ENCODE data around the gene TEAD1. TPM values are rescaled to one million over a fixed set of nuclear protein-coding genes. Genes with fewer than 3 reads are reported as not detected.

Gene TEAD1
- total and polyA plus RNA-seq, 2 donors (not counting 1 experiment from before 2014, with no cell fraction given) = 88.6 to 121 TPM

DNA sequence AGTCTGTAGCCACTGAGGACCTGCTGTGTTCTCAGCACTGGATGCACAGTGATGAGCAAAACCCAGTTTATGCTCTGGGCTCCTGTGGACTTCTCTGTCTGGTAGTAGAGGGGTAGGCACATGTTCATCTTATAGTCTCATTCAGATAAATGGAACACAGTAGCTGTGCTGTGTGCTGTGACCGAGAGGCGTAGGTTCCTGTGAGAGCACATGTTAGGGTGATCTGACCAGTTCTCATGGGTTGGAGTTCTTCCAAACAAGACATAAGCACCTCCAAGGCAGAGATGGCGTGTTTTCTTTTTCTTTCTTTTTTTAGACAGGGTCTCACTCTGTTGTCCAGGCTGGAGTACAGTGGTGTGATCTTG, 180.1 kb downstream of the TEAD1 start:
- Histone ChIP-seq H3K79me2 (ENCODE audit: control insufficient read depth, insufficient read depth, low read length) (peaks cover 91% of the 10 kb centered on the region), H4K20me1 (ENCODE audit: control insufficient read depth, extremely low read depth, insufficient read depth, low read length) (peaks cover 3% of the 10 kb centered on the region)

DNA sequence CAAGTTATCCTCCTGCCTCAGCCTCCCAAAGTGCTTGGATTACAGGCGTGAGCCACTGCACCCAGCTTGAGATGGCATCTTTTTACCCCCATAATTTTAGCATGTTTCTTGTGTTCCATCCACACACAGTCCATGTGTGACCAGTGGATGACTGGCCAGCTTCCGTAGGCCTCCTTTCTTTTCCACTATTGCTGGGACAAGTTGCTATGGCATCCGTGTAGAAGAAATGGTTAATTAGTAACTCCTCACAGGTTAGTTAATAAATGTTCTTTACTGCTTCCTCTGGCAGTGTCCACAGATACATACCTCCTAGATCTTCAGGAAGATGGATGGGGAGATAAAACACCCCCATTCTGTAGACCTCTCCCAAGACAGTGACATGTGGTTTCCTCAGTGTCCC, 180.6 kb downstream of the TEAD1 start:
- no peaks in the 10 kb centered on the region for H3K36me3 ChIP-seq (ENCODE audit: control insufficient read depth, insufficient read depth, low read length)
- H3K9ac ChIP-seq (ENCODE audit: insufficient read depth, low read length) = no peak overlapping the region
- no peaks in the 10 kb centered on the region for H3K27me3 ChIP-seq (ENCODE audit: control insufficient read depth, insufficient read depth, low read length)
- H3K9me3 ChIP-seq (ENCODE audit: control insufficient read depth, insufficient read depth, low read depth, low read length) = no peaks in the 10 kb centered on the region
- TF ChIP-seq, protein P1, sequence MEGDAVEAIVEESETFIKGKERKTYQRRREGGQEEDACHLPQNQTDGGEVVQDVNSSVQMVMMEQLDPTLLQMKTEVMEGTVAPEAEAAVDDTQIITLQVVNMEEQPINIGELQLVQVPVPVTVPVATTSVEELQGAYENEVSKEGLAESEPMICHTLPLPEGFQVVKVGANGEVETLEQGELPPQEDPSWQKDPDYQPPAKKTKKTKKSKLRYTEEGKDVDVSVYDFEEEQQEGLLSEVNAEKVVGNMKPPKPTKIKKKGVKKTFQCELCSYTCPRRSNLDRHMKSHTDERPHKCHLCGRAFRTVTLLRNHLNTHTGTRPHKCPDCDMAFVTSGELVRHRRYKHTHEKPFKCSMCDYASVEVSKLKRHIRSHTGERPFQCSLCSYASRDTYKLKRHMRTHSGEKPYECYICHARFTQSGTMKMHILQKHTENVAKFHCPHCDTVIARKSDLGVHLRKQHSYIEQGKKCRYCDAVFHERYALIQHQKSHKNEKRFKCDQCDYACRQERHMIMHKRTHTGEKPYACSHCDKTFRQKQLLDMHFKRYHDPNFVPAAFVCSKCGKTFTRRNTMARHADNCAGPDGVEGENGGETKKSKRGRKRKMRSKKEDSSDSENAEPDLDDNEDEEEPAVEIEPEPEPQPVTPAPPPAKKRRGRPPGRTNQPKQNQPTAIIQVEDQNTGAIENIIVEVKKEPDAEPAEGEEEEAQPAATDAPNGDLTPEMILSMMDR (conservative IDR thresholded peaks at IDR 0.05 in 1 of 2, IDR thresholded peaks at IDR 0.05 in 1 of 2; ENCODE audit: low read depth in 1 of 2, low read length in 2 of 2) = no peak
- no peak for TF ChIP-seq EZH2 (IDR thresholded peaks at IDR 0.05; ENCODE audit: low read length, missing control alignments)
- no peak overlapping the region for H3K4me2 ChIP-seq (ENCODE audit: extremely low read depth, insufficient read depth, low read length)
- H3K27ac ChIP-seq (ENCODE audit: insufficient read depth, low read length) = no peak overlapping the region
- no peak overlapping the region for H2AFZ ChIP-seq (ENCODE audit: low read length)
- H3K4me3 ChIP-seq (replicated peaks in 1 of 4; ENCODE audit: control extremely low read depth in 1 of 4, insufficient read depth in 1 of 4, low read depth in 3 of 4, low read length in 4 of 4) = no peak overlapping the region
- peaks cover 3% of the 10 kb centered on the region for H4K20me1 ChIP-seq (ENCODE audit: control insufficient read depth, extremely low read depth, insufficient read depth, low read length)
- H3K4me1 ChIP-seq (ENCODE audit: control insufficient read depth, extremely low read depth, insufficient read depth, low read length) = peaks cover 5% of the 10 kb centered on the region
- no peak for DNase-seq (ENCODE audit: low read depth in 2 of 2)
- H3K79me2 ChIP-seq (ENCODE audit: control insufficient read depth, insufficient read depth, low read length) = peaks cover 90% of the 10 kb centered on the region

More for the DNA sequence above, 180.1 kb downstream of the TEAD1 start:
- no peaks in the 10 kb centered on the region for H3K9me3 ChIP-seq (ENCODE audit: control insufficient read depth, insufficient read depth, low read depth, low read length)
- H3K27ac ChIP-seq (ENCODE audit: insufficient read depth, low read length) = no peak overlapping the region
- no peak for TF ChIP-seq EZH2 (IDR thresholded peaks at IDR 0.05; ENCODE audit: low read length, missing control alignments)
- H3K4me3 ChIP-seq (replicated peaks in 1 of 4; ENCODE audit: control extremely low read depth in 1 of 4, insufficient read depth in 1 of 4, low read depth in 3 of 4, low read length in 4 of 4) = no peak overlapping the region
- H3K4me1 ChIP-seq (ENCODE audit: control insufficient read depth, extremely low read depth, insufficient read depth, low read length) = peaks cover 5% of the 10 kb centered on the region
- H3K9ac ChIP-seq (ENCODE audit: insufficient read depth, low read length) = no peak overlapping the region
- no peak for DNase-seq (ENCODE audit: low read depth in 2 of 2)
- no peaks in the 10 kb centered on the region for H3K27me3 ChIP-seq (ENCODE audit: control insufficient read depth, insufficient read depth, low read length)
- no peaks in the 10 kb centered on the region for H3K36me3 ChIP-seq (ENCODE audit: control insufficient read depth, insufficient read depth, low read length)
- no peak overlapping the region for H2AFZ ChIP-seq (ENCODE audit: low read length)
- H3K4me2 ChIP-seq (ENCODE audit: extremely low read depth, insufficient read depth, low read length) = no peak overlapping the region

DNA sequence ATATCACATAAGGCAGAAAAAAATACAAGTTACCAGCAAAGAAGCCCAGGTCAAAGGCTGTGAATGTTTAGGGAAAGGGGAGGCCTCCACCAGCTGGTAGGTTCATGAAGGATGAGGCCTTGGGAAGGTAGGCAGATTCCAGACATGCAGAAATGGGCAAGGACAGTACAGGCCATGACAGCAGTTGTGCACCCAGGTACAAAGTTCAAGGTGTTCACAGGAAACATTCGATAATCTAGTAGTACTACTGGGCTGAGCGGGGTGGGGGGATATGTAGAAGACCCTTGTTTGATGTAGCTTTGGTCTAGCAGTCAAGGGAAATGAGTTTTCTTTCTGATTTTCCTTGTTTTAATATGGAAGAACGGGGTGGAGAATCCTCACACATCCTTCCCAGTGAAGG, 182.1 kb downstream of the TEAD1 start:
- DNase-seq (ENCODE audit: low read depth in 2 of 2) = no peak
- Histone ChIP-seq H3K4me2 (ENCODE audit: extremely low read depth, insufficient read depth, low read length) (no peak overlapping the region), H3K79me2 (ENCODE audit: control insufficient read depth, insufficient read depth, low read length) (peaks cover 90% of the 10 kb centered on the region), H2AFZ (ENCODE audit: low read length) (no peak overlapping the region), H3K27ac (ENCODE audit: insufficient read depth, low read length) (no peak overlapping the region), H3K36me3 (ENCODE audit: control insufficient read depth, insufficient read depth, low read length) (no peaks in the 10 kb centered on the region), H3K27me3 (ENCODE audit: control insufficient read depth, insufficient read depth, low read length) (no peaks in the 10 kb centered on the region), H3K4me1 (ENCODE audit: control insufficient read depth, extremely low read depth, insufficient read depth, low read length) (peaks cover 5% of the 10 kb centered on the region), H3K4me3 (replicated peaks in 1 of 4; ENCODE audit: control extremely low read depth in 1 of 4, insufficient read depth in 1 of 4, low read depth in 3 of 4, low read length in 4 of 4) (no peak overlapping the region), H3K9ac (ENCODE audit: insufficient read depth, low read length) (no peak overlapping the region), H3K9me3 (ENCODE audit: control insufficient read depth, insufficient read depth, low read depth, low read length) (no peaks in the 10 kb centered on the region), H4K20me1 (ENCODE audit: control insufficient read depth, extremely low read depth, insufficient read depth, low read length) (peaks cover 3% of the 10 kb centered on the region)
- no peak for TF ChIP-seq EZH2 (IDR thresholded peaks at IDR 0.05; ENCODE audit: low read length, missing control alignments)
- TF ChIP-seq, protein P1 (conservative IDR thresholded peaks at IDR 0.05 in 1 of 2, IDR thresholded peaks at IDR 0.05 in 1 of 2; ENCODE audit: low read depth in 1 of 2, low read length in 2 of 2) = no peak

Measured in fibroblast of lung (primary cell).